Mesenchymal stem cell (in vitro differentiated cells and primary cell): Measurements from ENCODE around the gene SSC4D.
"Not testable (repeated sequence)": the region's sequence is repeated elsewhere in the genome, so short reads cannot be mapped to it uniquely, and the experiment has no call there.

Source experiments
- DNase-seq: peaks from one replicate; pipeline ENCODE4 v3.0.0-alpha.2; 2013
- H2AFZ ChIP-seq: one replicate; pipeline ENCODE4 v1.6.1; 2013; ENCODE audit warnings: low read depth, mild to moderate bottlenecking, control low read depth, inconsistent platforms, low read length, moderate library complexity
- H2AK5ac ChIP-seq: 2 replicates; pipeline ENCODE4 v1.6.1; 2013; ENCODE audit warnings: low read length, moderate library complexity, mild to moderate bottlenecking, inconsistent platforms; ENCODE audit not compliant: severe bottlenecking
- H2BK120ac ChIP-seq: one replicate; pipeline ENCODE4 v1.6.1; 2013; ENCODE audit warnings: low read depth, mild to moderate bottlenecking, inconsistent platforms, low read length, moderate library complexity
- H2BK12ac ChIP-seq, 2 experiments: one replicate each; pipeline ENCODE4 v1.6.1; 2013; ENCODE audit warnings: inconsistent platforms in 2 of 2, low read length in 2 of 2, mild to moderate bottlenecking in 2 of 2, moderate library complexity in 2 of 2, control low read depth in 1 of 2
- H2BK15ac ChIP-seq: one replicate; pipeline ENCODE4 v1.6.1; 2013; ENCODE audit warnings: mild to moderate bottlenecking, low read depth, inconsistent platforms; ENCODE audit not compliant: poor library complexity, severe bottlenecking
- H2BK5ac ChIP-seq: 2 replicates; pipeline ENCODE4 v1.6.1; 2013; ENCODE audit warnings: low read depth, mild to moderate bottlenecking, low read length, control low read depth, inconsistent platforms; ENCODE audit not compliant: poor library complexity, severe bottlenecking
- H3K14ac ChIP-seq, 2 experiments: one replicate each; pipeline ENCODE4 v1.6.1; 2013; ENCODE audit warnings: inconsistent platforms in 2 of 2, low read length in 2 of 2, control low read depth in 1 of 2, mild to moderate bottlenecking in 1 of 2, moderate library complexity in 1 of 2
- H3K18ac ChIP-seq, 2 experiments: one replicate each; pipeline ENCODE4 v1.6.1; 2013; ENCODE audit warnings: inconsistent platforms in 2 of 2, low read length in 2 of 2, control low read depth in 1 of 2, low read depth in 1 of 2, mild to moderate bottlenecking in 1 of 2
- H3K23ac ChIP-seq, 2 experiments: one replicate each; pipeline ENCODE4 v1.6.1; 2013; ENCODE audit warnings: inconsistent platforms in 2 of 2, low read length in 2 of 2, mild to moderate bottlenecking in 2 of 2, moderate library complexity in 2 of 2, control low read depth in 1 of 2
- H3K27ac ChIP-seq: 2 replicates; pipeline ENCODE4 v1.5.1; 2013; ENCODE audit warnings: mild to moderate bottlenecking, moderate library complexity, low read length, control low read depth, inconsistent platforms; ENCODE audit not compliant: poor library complexity, severe bottlenecking
- H3K27me3 ChIP-seq, 2 experiments: 2 replicates each; pipeline versions ENCODE4 v1.6.1 to v1.7.0; 2013; ENCODE audit warnings: low read length in 2 of 2, mild to moderate bottlenecking in 2 of 2, moderate library complexity in 2 of 2, control low read depth in 1 of 2, inconsistent platforms in 1 of 2; ENCODE audit not compliant: control insufficient read depth in 1 of 2, insufficient read depth in 1 of 2
- H3K36me3 ChIP-seq, 2 experiments: 2 replicates each; pipeline versions ENCODE4 v1.6.1 to v1.7.0; 2013; ENCODE audit warnings: low read length in 2 of 2, control low read depth in 1 of 2, inconsistent platforms in 1 of 2, low read depth in 1 of 2, mild to moderate bottlenecking in 1 of 2; ENCODE audit not compliant: insufficient read depth in 2 of 2, control insufficient read depth in 1 of 2
- H3K4ac ChIP-seq, 2 experiments: one replicate each; pipeline ENCODE4 v1.6.1; 2013; ENCODE audit warnings: inconsistent platforms in 2 of 2, low read length in 2 of 2, mild to moderate bottlenecking in 2 of 2, moderate library complexity in 2 of 2, control low read depth in 1 of 2, low read depth in 1 of 2
- H3K4me1 ChIP-seq: 2 replicates; pipeline ENCODE4 v1.6.1; 2013; ENCODE audit warnings: low read depth, low read length, control low read depth; ENCODE audit not compliant: control insufficient read depth, insufficient read depth
- H3K4me2 ChIP-seq: 2 replicates; pipeline ENCODE4 v1.6.1; 2013; ENCODE audit warnings: low read length, mild to moderate bottlenecking, inconsistent platforms; ENCODE audit not compliant: poor library complexity, severe bottlenecking
- H3K4me3 ChIP-seq, 2 experiments: 2 replicates each; pipeline versions ENCODE4 v1.5.1 to v1.7.0; 2013; ENCODE audit warnings: low read length in 2 of 2, mild to moderate bottlenecking in 2 of 2, control low read depth in 1 of 2, low read depth in 1 of 2; ENCODE audit not compliant: insufficient read depth in 1 of 2
- H3K79me1 ChIP-seq: replicated peaks from 2 replicates; pipeline ENCODE4 v1.6.1; 2013; ENCODE audit warnings: mild to moderate bottlenecking, control low read depth, low read length, inconsistent platforms; ENCODE audit not compliant: poor library complexity, severe bottlenecking
- H3K9ac ChIP-seq: 2 replicates; pipeline ENCODE4 v1.7.0; 2013; ENCODE audit warnings: mild to moderate bottlenecking, low read length, moderate library complexity
- H3K9me3 ChIP-seq: 2 replicates; pipeline ENCODE4 v1.7.0; 2013; ENCODE audit warnings: mild to moderate bottlenecking, low read length; ENCODE audit not compliant: control insufficient read depth
- H4K8ac ChIP-seq: one replicate; pipeline ENCODE4 v1.6.1; 2013; ENCODE audit warnings: inconsistent platforms, mild to moderate bottlenecking, low read length, moderate library complexity
- H4K91ac ChIP-seq: one replicate; pipeline ENCODE4 v1.6.1; 2013; ENCODE audit warnings: mild to moderate bottlenecking, low read length, inconsistent platforms
- WGBS: methylation state at CpG from one replicate; pipeline ENCODE4 v1.1.7; 2013; ENCODE audit warnings: mixed read lengths; 5-methylcytosine and 5-hydroxymethylcytosine counted together

SSC4D gene

GRCh38 chr7:76392531-76393115 lies 16.9 kb downstream of the SSC4D start:
- peak overlapping the region; percentile 82 for H4K91ac ChIP-seq
- H3K23ac ChIP-seq = no peak overlapping the region
- no peak overlapping the region for H2BK5ac ChIP-seq
- no peak for DNase-seq
- no peaks in the 10 kb centered on the region for H3K79me1 ChIP-seq
- peak overlapping the region in 1 of 2 experiments; percentile 68 for H3K4me3 ChIP-seq
- H2BK120ac ChIP-seq = no peak overlapping the region
- H2BK12ac ChIP-seq = peak overlapping the region; percentile 15 to 55
- H3K4me1 ChIP-seq = peaks cover 22% of the 10 kb centered on the region
- H2AFZ ChIP-seq = peak overlapping the region; percentile 95
- H4K8ac ChIP-seq = peak overlapping the region; percentile 10
- H3K36me3 ChIP-seq = peaks cover 0 to 3% of the 10 kb centered on the region in 2 experiments
- no peaks in the 10 kb centered on the region for H3K9me3 ChIP-seq
- H3K4ac ChIP-seq = peak overlapping the region; percentile 60 to 94
- H3K18ac ChIP-seq = peak overlapping the region; percentile 82 to 93
- no peak overlapping the region for H3K27ac ChIP-seq
- no peak overlapping the region for H2BK15ac ChIP-seq
- peak overlapping the region; percentile 85 for H3K9ac ChIP-seq
- H3K14ac ChIP-seq = peak overlapping the region in 1 of 2 experiments; percentile 59
- no peaks in the 10 kb centered on the region for H3K27me3 ChIP-seq
- peak overlapping the region; percentile 87 for H2AK5ac ChIP-seq
- H3K4me2 ChIP-seq = peak overlapping the region; percentile 54
- WGBS = 44% methylated on average over 12 of the region's 12 CpGs

GRCh38 chr7:76390092-76390491 lies 19.4 kb downstream of the SSC4D start:
- Histone ChIP-seq H3K4ac (peak overlapping the region in 1 of 2 experiments; percentile 55), H3K36me3 (no peaks in the 10 kb centered on the region), H3K4me2 (no peak overlapping the region), H3K27me3 (no peaks in the 10 kb centered on the region), H3K79me1 (no peaks in the 10 kb centered on the region), H2BK120ac (no peak overlapping the region), H3K23ac (no peak overlapping the region), H2BK15ac (peak overlapping the region; percentile 82), H4K8ac (peak overlapping the region; percentile 87), H2BK5ac (no peak overlapping the region), H2AK5ac (no peak overlapping the region), H3K9me3 (no peaks in the 10 kb centered on the region), H2AFZ (no peak overlapping the region), H3K14ac (peak overlapping the region in 1 of 2 experiments; percentile 11), H3K27ac (no peak overlapping the region), H2BK12ac (peak overlapping the region; percentile 76 to 89), H3K18ac (peak overlapping the region in 1 of 2 experiments; percentile 61), H3K9ac (no peak overlapping the region), H3K4me1 (peaks cover 18% of the 10 kb centered on the region), H4K91ac (peak overlapping the region; percentile 64), H3K4me3 (no peak overlapping the region)
- no peak for DNase-seq
- 92% methylated on average over 13 of the region's 13 CpGs for WGBS

GRCh38 chr7:76387789-76388188 lies 21.7 kb downstream of the SSC4D start:
- H3K9ac ChIP-seq, H3K4me2 ChIP-seq, H3K14ac ChIP-seq, H2AFZ ChIP-seq, H4K91ac ChIP-seq, H2BK15ac ChIP-seq, H3K27ac ChIP-seq, H2BK120ac ChIP-seq, H3K4me3 ChIP-seq, H3K4me1 ChIP-seq, H2BK5ac ChIP-seq, H3K23ac ChIP-seq, H3K27me3 ChIP-seq, H2AK5ac ChIP-seq, H3K9me3 ChIP-seq, H4K8ac ChIP-seq, H3K4ac ChIP-seq, DNase-seq, H3K79me1 ChIP-seq, H2BK12ac ChIP-seq, H3K18ac ChIP-seq, H3K36me3 ChIP-seq: not testable (repeated sequence)
- 99% methylated on average over 6 of the region's 6 CpGs for WGBS

GRCh38 chr7:76386691-76387260 lies 22.7 kb downstream of the SSC4D start:
- DNase-seq = no peak
- no peak overlapping the region for H3K4ac ChIP-seq
- H4K91ac ChIP-seq = no peak overlapping the region
- no peaks in the 10 kb centered on the region for H3K36me3 ChIP-seq
- no peak overlapping the region for H3K14ac ChIP-seq
- no peak overlapping the region for H2BK12ac ChIP-seq
- no peak overlapping the region for H2AFZ ChIP-seq
- peaks cover 5% of the 10 kb centered on the region for H3K4me1 ChIP-seq
- H2BK120ac ChIP-seq = no peak overlapping the region
- H2BK15ac ChIP-seq = no peak overlapping the region
- no peak overlapping the region for H3K27ac ChIP-seq
- 82% methylated on average over 11 of the region's 11 CpGs for WGBS
- H3K4me3 ChIP-seq = no peak overlapping the region
- no peak overlapping the region for H3K23ac ChIP-seq
- no peaks in the 10 kb centered on the region for H3K9me3 ChIP-seq
- H2AK5ac ChIP-seq = no peak overlapping the region
- H3K18ac ChIP-seq = no peak overlapping the region
- no peaks in the 10 kb centered on the region for H3K79me1 ChIP-seq
- peak overlapping the region; percentile 25 for H3K9ac ChIP-seq
- no peak overlapping the region for H2BK5ac ChIP-seq
- no peaks in the 10 kb centered on the region for H3K27me3 ChIP-seq
- no peak overlapping the region for H3K4me2 ChIP-seq
- H4K8ac ChIP-seq = no peak overlapping the region
